HL-60 (cell line): ENCODE measurements around the gene ZNF597.

Source experiments
- CTCF ChIP-seq: IDR thresholded peaks from one replicate; pipeline ENCODE4 v1.5.1; 2011; ENCODE audit warnings: low read length, control low read depth, inconsistent platforms; ENCODE audit not compliant: insufficient read depth
- POLR2AphosphoS5 ChIP-seq: IDR thresholded peaks from 2 replicates; pipeline ENCODE4 v1.6.1; 2012; ENCODE audit warnings: low read depth

GRCh38 chr16:3470723-3471122 lies 27.4 kb upstream of the ZNF597 start:
- TF ChIP-seq CTCF: no peak
- TF ChIP-seq POLR2AphosphoS5: no peak
